HCT116 (cell line): ENCODE measurements around the gene KBTBD13. TPM values are rescaled to one million over a fixed set of nuclear protein-coding genes. Genes with fewer than 3 reads are reported as not detected.

ENCODE experiments used
- ATAC-seq: fragments of 200-7000 bp; cut with Tn5 transposase; 2 replicates; pipeline ENCODE4 v1.9.1; 2020; ENCODE audit warnings: mild to moderate bottlenecking, moderate library complexity
- BruUV-seq: library from RNA; stranded (reverse); fragments of 400-500 nt; replicated peaks from 2 replicates; lab custom pipeline; 2021; lab: Mats Ljungman, UMichigan
- CTCF ChIA-PET: fragments of 300-600 bp; sonication (Branson Sonifier 250); formaldehyde crosslinking; loops from one replicate; lab custom pipeline; 2021; ENCODE audit warnings: antibody characterized with exemption; lab: Charles Lee
- POLR2A ChIA-PET: fragments of 300-600, 350-600 bp; sonication (Branson Sonifier 250); formaldehyde crosslinking; loops from one replicate; lab custom pipeline; 2021; ENCODE audit warnings: antibody characterized with exemption; lab: Charles Lee
- RAD21 ChIA-PET, 2 experiments: fragments of 300-600 bp; sonication (Branson Sonifier 250); formaldehyde crosslinking; loops; one replicate each; lab custom pipeline; 2023; ENCODE audit warnings: low total read pairs in 2 of 2; ENCODE audit not compliant: uncharacterized antibody in 2 of 2, unreplicated experiment in 2 of 2, low non-redundant PET in 1 of 2; lab: Charles Lee
- DNase-seq: peaks from one replicate; pipeline ENCODE4 v3.0.0-alpha.2; 2010; ENCODE audit warnings: low read depth, low spot score
- H2AFZ ChIP-seq: fragments of 200-600 bp; shearing (Covaris generic), sonication (generic); 2 replicates; pipeline ENCODE4 v1.6.1; 2017; ENCODE audit warnings: low read depth, mixed run types, mixed read lengths, antibody characterized with exemption, low read length; ENCODE audit not compliant: poor library complexity, severe bottlenecking
- H3K27ac ChIP-seq: 2 replicates; pipeline ENCODE4 v1.5.1; 2012; ENCODE audit warnings: low read depth, low read length
- H3K27me3 ChIP-seq: fragments of 200-600 bp; sonication (generic); 2 replicates; pipeline ENCODE4 v1.6.1; 2016; ENCODE audit warnings: mixed run types, low read length, mixed read lengths; ENCODE audit not compliant: insufficient read depth
- H3K36me3 ChIP-seq, 2 experiments: fragments of 200-500 bp in 1 of 2; fragments of 200-600 bp in 1 of 2; sonication (Bioruptor generic) in 1 of 2; sonication (generic) in 1 of 2; 2 replicates each; pipeline versions ENCODE4 v1.5.1 to v1.6.1; 2014 to 2016; ENCODE audit warnings: low read length in 2 of 2, inconsistent platforms in 1 of 2, mixed read lengths in 1 of 2, mixed run types in 1 of 2; ENCODE audit not compliant: insufficient read depth in 2 of 2, control insufficient read depth in 1 of 2
- H3K4me1 ChIP-seq, 2 experiments: fragments of 200-600 bp in 1 of 2; sonication (generic) in 1 of 2; 2 replicates each; pipeline versions ENCODE4 v1.5.1 to v1.6.1; 2012 to 2017; ENCODE audit warnings: low read length in 2 of 2, inconsistent platforms in 1 of 2, mild to moderate bottlenecking in 1 of 2, mixed read lengths in 1 of 2, mixed run types in 1 of 2, moderate library complexity in 1 of 2; ENCODE audit not compliant: insufficient read depth in 2 of 2, control insufficient read depth in 1 of 2
- H3K4me2 ChIP-seq: fragments of 200-600 bp; sonication (generic); 2 replicates; pipeline ENCODE4 v1.6.1; 2017; ENCODE audit warnings: mixed run types, low read length, mixed read lengths
- H3K4me3 ChIP-seq, 2 experiments: fragments of 200-600 bp in 1 of 2; sonication (generic) in 1 of 2; replicated peaks in 1 of 2; 2 replicates each; pipeline ENCODE4 v1.5.1; 2011 to 2016; ENCODE audit warnings: low read length in 2 of 2, control low read depth in 1 of 2, low read depth in 1 of 2, mild to moderate bottlenecking in 1 of 2, mixed read lengths in 1 of 2, mixed run types in 1 of 2
- H3K79me2 ChIP-seq: fragments of 200-600 bp; sonication (generic); 2 replicates; pipeline ENCODE4 v1.6.1; 2017; ENCODE audit warnings: mild to moderate bottlenecking, mixed run types, low read length, moderate library complexity, mixed read lengths; ENCODE audit not compliant: insufficient read depth
- H3K9ac ChIP-seq: fragments of 200-600 bp; sonication (generic); 2 replicates; pipeline ENCODE4 v1.6.1; 2016; ENCODE audit warnings: low read length, mixed read lengths
- H3K9me2 ChIP-seq: fragments of 200-600 bp; sonication (generic), shearing (Covaris generic); 2 replicates; pipeline ENCODE4 v1.6.1; 2017; ENCODE audit warnings: mixed run types, mild to moderate bottlenecking, moderate library complexity; ENCODE audit not compliant: insufficient read depth
- H3K9me3 ChIP-seq, 2 experiments: fragments of 200-500 bp in 1 of 2; fragments of 200-600 bp in 1 of 2; sonication (Bioruptor generic) in 1 of 2; sonication (generic) in 1 of 2; 2 replicates each; pipeline ENCODE4 v1.6.1; 2014 to 2017; ENCODE audit warnings: low read length in 2 of 2, mixed read lengths in 2 of 2, inconsistent platforms in 1 of 2, low read depth in 1 of 2, mild to moderate bottlenecking in 1 of 2, mixed run types in 1 of 2, moderate library complexity in 1 of 2; ENCODE audit not compliant: control insufficient read depth in 1 of 2, insufficient read depth in 1 of 2
- H4K20me1 ChIP-seq: fragments of 200-600 bp; sonication (generic), shearing (Covaris generic); 2 replicates; pipeline ENCODE4 v1.6.1; 2017; ENCODE audit warnings: mixed run types, mild to moderate bottlenecking, moderate library complexity; ENCODE audit not compliant: insufficient read depth
- CEBPB ChIP-seq: IDR thresholded peaks from 2 replicates; pipeline ENCODE4 v1.6.1; 2012; ENCODE audit warnings: low read depth
- EGR1 ChIP-seq: IDR thresholded peaks from 2 replicates; pipeline ENCODE4 v1.6.1; 2012; ENCODE audit warnings: low read depth
- ELF1 ChIP-seq: IDR thresholded peaks from 2 replicates; pipeline ENCODE4 v1.6.1; 2012; ENCODE audit warnings: low read depth, borderline replicate concordance
- EZH2phosphoT487 ChIP-seq: fragments of 200-600 bp; IDR thresholded peaks from 2 replicates; pipeline ENCODE4 v1.6.1; 2018; ENCODE audit warnings: antibody characterized with exemption, borderline replicate concordance
- FOSL1 ChIP-seq: IDR thresholded peaks from 2 replicates; pipeline ENCODE4 v1.6.1; 2012; ENCODE audit warnings: low read depth
- JUND ChIP-seq: IDR thresholded peaks from 2 replicates; pipeline ENCODE4 v1.6.1; 2012
- MAX ChIP-seq: IDR thresholded peaks from 2 replicates; pipeline ENCODE4 v1.6.1; 2012
- POLR2A ChIP-seq: IDR thresholded peaks from 2 replicates; pipeline ENCODE4 v1.7.0; 2011; ENCODE audit warnings: borderline replicate concordance; ENCODE audit not compliant: insufficient read depth, insufficient read length; ENCODE audit errors: extremely low read depth
- POLR2AphosphoS5 ChIP-seq: IDR thresholded peaks from 2 replicates; pipeline ENCODE4 v1.6.1; 2011; ENCODE audit warnings: mild to moderate bottlenecking, low read depth, low read length, moderate library complexity
- SP1 ChIP-seq: IDR thresholded peaks from 2 replicates; pipeline ENCODE4 v1.6.1; 2012; ENCODE audit warnings: low read depth
- SRF ChIP-seq: IDR thresholded peaks from 2 replicates; pipeline ENCODE4 v1.6.1; 2012; ENCODE audit warnings: low read depth
- TCF7L2 ChIP-seq: IDR thresholded peaks from 2 replicates; pipeline ENCODE4 v1.7.0; 2011; ENCODE audit warnings: borderline replicate concordance, inconsistent platforms; ENCODE audit not compliant: insufficient read depth, insufficient read length; ENCODE audit errors: extremely low read depth
- YY1 ChIP-seq: IDR thresholded peaks from 2 replicates; pipeline ENCODE4 v1.6.1; 2011; ENCODE audit warnings: low read length, low read depth, moderate library complexity, mild to moderate bottlenecking; ENCODE audit not compliant: insufficient replicate concordance; ENCODE audit errors: extremely low read depth
- ZFX ChIP-seq: fragments of 450-650 bp; IDR thresholded peaks from 2 replicates; pipeline ENCODE4 v1.6.1; 2017
- ZNF274 ChIP-seq: fragments of 200-500 bp; sonication (Bioruptor generic); IDR thresholded peaks from 2 replicates; pipeline ENCODE4 v1.6.1; 2014; ENCODE audit warnings: mild to moderate bottlenecking, low read depth, low read length, inconsistent platforms
- intact Hi-C: fragments of 100-400 bp; cut with micrococcal nuclease; formaldehyde crosslinking; loops from 2 replicates; pipeline ENCODE4 v1.10.0; 2022
- total RNA-seq: library from RNA; stranded (reverse); gene quantifications from one replicate; pipeline ENCODE4 v1.2.1, GENCODE V29; 2021; ENCODE audit not compliant: unreplicated experiment
- TF ChIP-seq, protein P1 (sequence below): IDR thresholded peaks from 2 replicates; pipeline ENCODE4 v1.6.1; 2012; ENCODE audit warnings: low read depth
- TF ChIP-seq, protein P2 (sequence below), 3 experiments: fragments of 200-600 bp in 1 of 3; sonication (generic) in 1 of 3; IDR thresholded peaks in 2 of 3; conservative IDR thresholded peaks in 1 of 3; 2 replicates each; pipeline ENCODE4 v1.5.1; 2012 to 2017; ENCODE audit warnings: low read depth in 2 of 3, low read length in 2 of 3, antibody characterized with exemption in 1 of 3, borderline replicate concordance in 1 of 3, control low read depth in 1 of 3, mild to moderate bottlenecking in 1 of 3, mixed read lengths in 1 of 3, mixed run types in 1 of 3, moderate library complexity in 1 of 3; ENCODE audit not compliant: insufficient read depth in 1 of 3

The KBTBD13 gene
- total RNA-seq, 1 experiment from 2014 or later, result not detected

DNA sequence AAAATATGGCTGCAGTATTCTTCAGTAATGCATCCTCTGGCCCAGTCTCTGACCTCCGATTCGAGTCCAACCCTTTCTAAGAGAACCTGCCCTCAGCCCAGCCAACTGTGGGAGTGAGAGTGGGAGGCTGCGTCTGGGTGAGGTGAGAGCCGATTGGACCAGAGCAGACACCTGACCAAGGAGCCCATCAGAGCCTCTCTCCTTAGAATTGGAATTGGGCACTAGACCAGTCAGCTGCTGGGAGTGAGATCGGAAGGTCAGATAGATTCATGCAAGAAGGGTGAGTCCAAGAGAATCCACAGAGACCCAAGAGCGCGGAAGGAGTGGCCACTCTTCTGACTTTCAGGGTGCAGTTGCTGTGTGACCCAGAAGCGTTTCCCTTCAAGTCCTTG, 19.0 kb upstream of the KBTBD13 start (continued):
- TF ChIP-seq EGR1, result no peak
- no peak for TF ChIP-seq TCF7L2
- no peak for TF ChIP-seq ZFX
- no peak for TF ChIP-seq YY1
- TF ChIP-seq ZNF274, result no peak

DNA sequence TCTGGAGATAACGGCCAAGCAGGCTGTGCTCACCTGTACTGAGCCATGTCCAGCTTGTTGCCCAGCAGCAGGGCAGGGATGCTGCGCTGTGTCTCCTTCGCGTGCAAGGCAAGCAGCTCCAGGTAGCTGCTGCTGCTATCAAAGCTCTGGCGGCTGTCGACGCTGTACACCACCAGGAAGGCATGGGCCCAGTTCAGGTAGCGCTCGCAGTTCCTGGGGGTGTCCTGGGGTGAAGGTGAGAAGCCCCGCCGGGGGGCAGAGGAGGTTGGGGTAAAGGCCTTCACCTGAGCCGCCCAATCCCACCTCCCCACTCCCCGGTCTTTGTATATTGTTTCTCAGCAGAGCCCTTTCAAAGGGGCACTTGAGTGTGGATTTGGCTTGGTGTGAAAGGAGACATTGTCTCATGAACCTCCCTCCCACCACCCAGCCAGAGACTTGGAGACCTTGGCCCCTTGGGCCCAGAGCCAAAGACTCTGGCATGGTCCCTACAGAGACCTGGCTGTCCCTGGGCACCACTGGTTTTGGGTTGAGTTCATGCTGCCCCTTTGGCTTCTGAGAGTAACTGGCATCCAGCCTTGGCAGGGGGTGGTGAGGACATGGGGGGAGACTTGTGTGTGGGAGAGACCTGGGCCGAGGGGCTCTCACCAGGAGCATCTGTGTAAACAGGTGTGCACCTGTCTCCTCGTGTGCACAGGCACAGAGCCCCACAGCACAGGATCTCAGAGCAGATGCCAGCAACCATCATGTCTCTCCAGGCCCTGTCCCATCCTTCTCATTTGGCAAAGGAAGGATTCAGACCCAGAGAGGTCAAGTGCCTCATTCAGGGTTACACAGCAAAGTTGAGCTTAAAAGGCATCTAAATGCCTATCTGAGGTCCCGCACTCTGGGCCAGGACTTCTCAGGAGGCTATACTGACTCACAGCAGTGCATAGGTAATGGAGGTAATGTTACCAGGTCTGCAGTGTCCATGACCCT, 17.9 kb upstream of the KBTBD13 start:
- peaks cover 23 to 39% of the 10 kb centered on the region in 2 experiments for H3K4me1 ChIP-seq
- BruUV-seq, result no TSS peak
- TF ChIP-seq, protein P1, sequence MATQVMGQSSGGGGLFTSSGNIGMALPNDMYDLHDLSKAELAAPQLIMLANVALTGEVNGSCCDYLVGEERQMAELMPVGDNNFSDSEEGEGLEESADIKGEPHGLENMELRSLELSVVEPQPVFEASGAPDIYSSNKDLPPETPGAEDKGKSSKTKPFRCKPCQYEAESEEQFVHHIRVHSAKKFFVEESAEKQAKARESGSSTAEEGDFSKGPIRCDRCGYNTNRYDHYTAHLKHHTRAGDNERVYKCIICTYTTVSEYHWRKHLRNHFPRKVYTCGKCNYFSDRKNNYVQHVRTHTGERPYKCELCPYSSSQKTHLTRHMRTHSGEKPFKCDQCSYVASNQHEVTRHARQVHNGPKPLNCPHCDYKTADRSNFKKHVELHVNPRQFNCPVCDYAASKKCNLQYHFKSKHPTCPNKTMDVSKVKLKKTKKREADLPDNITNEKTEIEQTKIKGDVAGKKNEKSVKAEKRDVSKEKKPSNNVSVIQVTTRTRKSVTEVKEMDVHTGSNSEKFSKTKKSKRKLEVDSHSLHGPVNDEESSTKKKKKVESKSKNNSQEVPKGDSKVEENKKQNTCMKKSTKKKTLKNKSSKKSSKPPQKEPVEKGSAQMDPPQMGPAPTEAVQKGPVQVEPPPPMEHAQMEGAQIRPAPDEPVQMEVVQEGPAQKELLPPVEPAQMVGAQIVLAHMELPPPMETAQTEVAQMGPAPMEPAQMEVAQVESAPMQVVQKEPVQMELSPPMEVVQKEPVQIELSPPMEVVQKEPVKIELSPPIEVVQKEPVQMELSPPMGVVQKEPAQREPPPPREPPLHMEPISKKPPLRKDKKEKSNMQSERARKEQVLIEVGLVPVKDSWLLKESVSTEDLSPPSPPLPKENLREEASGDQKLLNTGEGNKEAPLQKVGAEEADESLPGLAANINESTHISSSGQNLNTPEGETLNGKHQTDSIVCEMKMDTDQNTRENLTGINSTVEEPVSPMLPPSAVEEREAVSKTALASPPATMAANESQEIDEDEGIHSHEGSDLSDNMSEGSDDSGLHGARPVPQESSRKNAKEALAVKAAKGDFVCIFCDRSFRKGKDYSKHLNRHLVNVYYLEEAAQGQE, result no peak
- no peak for TF ChIP-seq FOSL1
- no peak for TF ChIP-seq MAX
- no peak for TF ChIP-seq SP1
- no peak for TF ChIP-seq POLR2A
- no peak for TF ChIP-seq JUND
- no peak for TF ChIP-seq POLR2AphosphoS5
- TF ChIP-seq YY1, result no peak
- no peak for TF ChIP-seq ZFX
- no peak for TF ChIP-seq EZH2phosphoT487
- TF ChIP-seq CEBPB, result no peak
- no peak for TF ChIP-seq ELF1
- TF ChIP-seq, protein P2, sequence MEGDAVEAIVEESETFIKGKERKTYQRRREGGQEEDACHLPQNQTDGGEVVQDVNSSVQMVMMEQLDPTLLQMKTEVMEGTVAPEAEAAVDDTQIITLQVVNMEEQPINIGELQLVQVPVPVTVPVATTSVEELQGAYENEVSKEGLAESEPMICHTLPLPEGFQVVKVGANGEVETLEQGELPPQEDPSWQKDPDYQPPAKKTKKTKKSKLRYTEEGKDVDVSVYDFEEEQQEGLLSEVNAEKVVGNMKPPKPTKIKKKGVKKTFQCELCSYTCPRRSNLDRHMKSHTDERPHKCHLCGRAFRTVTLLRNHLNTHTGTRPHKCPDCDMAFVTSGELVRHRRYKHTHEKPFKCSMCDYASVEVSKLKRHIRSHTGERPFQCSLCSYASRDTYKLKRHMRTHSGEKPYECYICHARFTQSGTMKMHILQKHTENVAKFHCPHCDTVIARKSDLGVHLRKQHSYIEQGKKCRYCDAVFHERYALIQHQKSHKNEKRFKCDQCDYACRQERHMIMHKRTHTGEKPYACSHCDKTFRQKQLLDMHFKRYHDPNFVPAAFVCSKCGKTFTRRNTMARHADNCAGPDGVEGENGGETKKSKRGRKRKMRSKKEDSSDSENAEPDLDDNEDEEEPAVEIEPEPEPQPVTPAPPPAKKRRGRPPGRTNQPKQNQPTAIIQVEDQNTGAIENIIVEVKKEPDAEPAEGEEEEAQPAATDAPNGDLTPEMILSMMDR (IDR thresholded peaks at IDR 0.05 in 2 of 3, conservative IDR thresholded peaks at IDR 0.05 in 1 of 3; ENCODE audit: borderline replicate concordance in 1 of 3, insufficient read depth in 1 of 3, low read depth in 2 of 3, low read length in 2 of 3), result no peak
- TF ChIP-seq ZNF274, result no peak
- no peak for TF ChIP-seq SRF

More for the DNA sequence above, 17.9 kb upstream of the KBTBD13 start:
- Histone ChIP-seq H3K79me2 (no peaks in the 10 kb centered on the region), H3K9me2 (no peaks in the 10 kb centered on the region), H3K4me2 (no peak overlapping the region), H2AFZ (no peak overlapping the region), H3K9me3 (no peaks in the 10 kb centered on the region), H3K9ac (no peak overlapping the region), H3K4me3 (no peak overlapping the region), H3K27me3 (no peaks in the 10 kb centered on the region), H3K27ac (no peak overlapping the region), H3K36me3 (no peaks in the 10 kb centered on the region), H4K20me1 (no peaks in the 10 kb centered on the region)
- RAD21 ChIA-PET, result no interaction called here
- intact Hi-C loops, result no loop called here
- CTCF ChIA-PET, result interaction anchor here (6.5 kb wide), 1 partner anchor 44 kb away, joined by 52 read pairs; no protein-coding TSS in a partner anchor
- POLR2A ChIA-PET, result no interaction called here
- ATAC-seq (no peak), DNase-seq (no peak)
